Colonic mucosa (tissue), 4 donors: ENCODE measurements around the gene AGER. TPM values are rescaled to one million over a fixed set of nuclear protein-coding genes. Genes with fewer than 3 reads are reported as not detected.
"Not testable (repeated sequence)": the region's sequence is repeated elsewhere in the genome, so short reads cannot be mapped to it uniquely, and the experiment has no call there.

ENCODE experiments used
- DNase-seq: peaks from one replicate; pipeline ENCODE4 v3.0.0-alpha.2; 2020
- H3K27ac ChIP-seq: fragments of 200-600 bp; one replicate; pipeline ENCODE4 v1.8.0; 2021
- H3K27me3 ChIP-seq: fragments of 200-600 bp; one replicate; pipeline ENCODE4 v1.8.0; 2021
- H3K36me3 ChIP-seq: fragments of 200-600 bp; one replicate; pipeline ENCODE4 v1.8.0; 2021
- H3K4me1 ChIP-seq: fragments of 200-600 bp; one replicate; pipeline ENCODE4 v1.8.0; 2021; ENCODE audit warnings: mild to moderate bottlenecking
- H3K4me3 ChIP-seq: fragments of 200-600 bp; one replicate; pipeline ENCODE4 v1.8.0; 2021
- H3K9ac ChIP-seq, 2 donors: one replicate each; pipeline ENCODE4 v1.7.0; 2013; ENCODE audit warnings: control low read depth in 2 of 2, low read depth in 2 of 2, low read length in 2 of 2
- H3K9me3 ChIP-seq: fragments of 200-600 bp; one replicate; pipeline ENCODE4 v1.8.0; 2021
- intact Hi-C: fragments of 100-400 bp; cut with DNase I; formaldehyde crosslinking; loops from one replicate; pipeline ENCODE4 v1.14.1; 2022
- total RNA-seq, 2 donors: library from RNA; stranded (reverse); fragmentation: NEBNext Ultra II Directional in 1 of 2; extraction: Animal tissue kit (Norgen Biotek cat#: 25700) in 1 of 2; gene quantifications; one replicate each; pipeline ENCODE4 v1.2.1, GENCODE V29; 2021
- TF ChIP-seq, protein P1 (sequence below): fragments of 200-600 bp; IDR thresholded peaks from one replicate; pipeline ENCODE4 v1.8.0; 2022; ENCODE audit warnings: antibody characterized with exemption, mild to moderate bottlenecking
- donor health status: healthy.
- donor health status: DM: no; HTN: no; CAD: no.
- donor health status: DM: no; HTN: no; CAD: no.

The AGER gene
- total RNA-seq, 2 donors from 2014 or later, result 4.1 to 10.1 TPM

DNA sequence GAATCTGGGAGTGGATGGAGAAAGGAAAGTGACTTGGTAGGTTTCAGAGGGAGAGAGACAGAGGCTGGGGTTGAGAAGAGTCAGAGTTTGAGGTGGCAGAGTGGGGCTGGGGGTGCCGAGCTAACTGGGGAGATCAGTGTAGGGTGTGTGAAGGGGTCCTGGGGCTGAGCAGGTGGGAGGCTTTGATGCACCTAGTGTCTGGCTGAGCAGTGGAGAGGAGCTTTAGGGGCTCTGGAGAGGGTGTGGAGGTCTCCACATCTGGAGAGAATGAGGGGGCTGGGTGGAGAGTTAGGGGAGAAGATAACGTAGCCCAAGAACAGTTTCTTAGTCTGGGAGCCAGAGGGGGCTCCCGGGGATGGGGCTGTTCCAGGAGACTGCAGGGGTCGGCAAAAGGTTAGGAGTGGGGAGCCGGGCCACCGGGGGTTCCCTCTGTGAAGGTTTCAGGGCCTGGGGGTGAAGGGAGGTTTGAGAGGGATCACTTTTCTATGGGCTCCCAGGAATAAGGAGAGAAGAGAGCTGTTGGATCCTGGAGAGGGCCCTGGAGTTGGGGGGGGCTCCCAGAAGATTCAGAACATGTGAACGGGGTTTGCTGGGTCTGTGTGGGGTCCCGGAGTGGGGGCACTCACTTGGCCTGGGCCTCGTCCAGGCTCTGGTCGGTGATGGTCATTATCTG, 5.2 kb upstream of the AGER start:
- peak overlapping the region; percentile 84 to 91 for H3K9ac ChIP-seq
- H3K9me3 ChIP-seq, result no peaks in the 10 kb centered on the region
- H3K27me3 ChIP-seq, result no peaks in the 10 kb centered on the region
- DNase-seq, result no peak
- TF ChIP-seq, protein P1, sequence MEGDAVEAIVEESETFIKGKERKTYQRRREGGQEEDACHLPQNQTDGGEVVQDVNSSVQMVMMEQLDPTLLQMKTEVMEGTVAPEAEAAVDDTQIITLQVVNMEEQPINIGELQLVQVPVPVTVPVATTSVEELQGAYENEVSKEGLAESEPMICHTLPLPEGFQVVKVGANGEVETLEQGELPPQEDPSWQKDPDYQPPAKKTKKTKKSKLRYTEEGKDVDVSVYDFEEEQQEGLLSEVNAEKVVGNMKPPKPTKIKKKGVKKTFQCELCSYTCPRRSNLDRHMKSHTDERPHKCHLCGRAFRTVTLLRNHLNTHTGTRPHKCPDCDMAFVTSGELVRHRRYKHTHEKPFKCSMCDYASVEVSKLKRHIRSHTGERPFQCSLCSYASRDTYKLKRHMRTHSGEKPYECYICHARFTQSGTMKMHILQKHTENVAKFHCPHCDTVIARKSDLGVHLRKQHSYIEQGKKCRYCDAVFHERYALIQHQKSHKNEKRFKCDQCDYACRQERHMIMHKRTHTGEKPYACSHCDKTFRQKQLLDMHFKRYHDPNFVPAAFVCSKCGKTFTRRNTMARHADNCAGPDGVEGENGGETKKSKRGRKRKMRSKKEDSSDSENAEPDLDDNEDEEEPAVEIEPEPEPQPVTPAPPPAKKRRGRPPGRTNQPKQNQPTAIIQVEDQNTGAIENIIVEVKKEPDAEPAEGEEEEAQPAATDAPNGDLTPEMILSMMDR, result no peak
- intact Hi-C loops, result no loop called here
- H3K4me3 ChIP-seq, result peak overlapping the region; percentile 69
- H3K27ac ChIP-seq, result peak overlapping the region; percentile 87
- no peaks in the 10 kb centered on the region for H3K36me3 ChIP-seq
- H3K4me1 ChIP-seq, result no peaks in the 10 kb centered on the region

DNA sequence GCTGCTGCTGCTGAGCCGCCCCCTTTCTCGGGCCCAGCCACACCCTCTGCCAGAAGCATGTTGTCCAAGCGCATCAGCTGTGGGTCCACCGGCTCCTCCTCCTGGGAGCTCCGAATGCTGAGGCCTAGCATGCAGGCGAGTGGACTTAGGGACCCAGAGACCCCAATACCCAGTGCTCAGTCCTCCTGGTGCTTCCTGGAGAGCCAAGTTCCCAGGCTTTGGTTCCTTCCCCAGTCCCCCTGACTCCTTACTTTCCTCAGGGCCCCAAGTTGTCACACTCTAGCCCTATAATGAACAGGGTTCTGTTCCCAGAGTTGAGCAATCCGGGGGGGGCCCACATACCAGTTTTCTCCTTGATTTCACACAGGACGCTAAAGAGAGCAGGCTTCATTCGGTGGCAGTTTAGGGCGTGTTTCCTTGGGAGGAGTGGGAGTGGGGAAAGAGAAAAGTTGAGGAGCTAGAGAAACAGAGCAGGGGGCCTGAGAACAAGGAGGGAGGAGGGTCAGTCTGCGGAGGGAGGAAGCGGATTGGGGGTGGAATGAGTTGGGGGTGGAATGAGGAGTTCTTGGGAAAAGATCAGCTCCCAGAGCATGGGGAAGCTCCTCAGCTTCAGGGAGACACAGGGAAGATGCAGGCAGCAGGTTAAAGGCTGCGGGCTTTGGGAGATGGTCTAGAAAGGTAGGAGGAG, 4.5 kb upstream of the AGER start:
- TF ChIP-seq, protein P1, result no peak

DNA sequence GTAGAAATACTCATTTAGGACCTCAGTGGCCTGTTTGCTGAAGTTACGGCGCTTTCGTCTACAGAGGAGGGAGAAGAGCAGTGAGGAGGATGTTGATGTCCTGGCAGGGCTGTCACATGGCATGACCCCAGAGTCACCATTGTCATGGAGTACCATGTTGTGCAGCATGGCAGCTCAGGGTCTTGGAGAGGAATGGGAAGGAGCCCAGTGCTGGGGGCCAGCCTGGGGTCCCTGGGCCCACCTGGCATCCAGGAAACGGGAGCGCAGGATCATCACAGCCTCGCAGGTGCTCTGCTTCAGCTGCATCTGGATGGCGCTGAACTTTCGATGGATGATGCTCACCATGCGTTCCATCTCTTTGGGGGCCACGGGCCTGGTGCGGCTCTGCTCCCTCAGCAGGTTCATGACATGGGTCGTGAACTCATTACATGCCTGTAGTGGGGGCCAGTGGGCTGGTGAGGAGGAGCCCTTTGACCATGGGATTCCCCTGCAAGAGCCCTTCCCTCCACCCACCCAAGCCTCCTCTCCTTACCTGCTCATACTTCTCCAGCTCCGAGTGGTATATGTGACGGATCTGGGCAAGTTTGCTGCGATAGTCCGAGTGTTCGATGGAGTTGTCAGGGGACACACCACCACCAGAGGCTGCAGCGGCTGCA, 3.8 kb upstream of the AGER start:
- H3K4me1 ChIP-seq, H3K27me3 ChIP-seq, intact Hi-C loops, H3K9me3 ChIP-seq, H3K36me3 ChIP-seq, H3K4me3 ChIP-seq, DNase-seq: not testable (repeated sequence)
- Histone ChIP-seq H3K27ac (peak overlapping the region; percentile 87), H3K9ac (peak overlapping the region in 1 of 2 donors; percentile 91)

More for the DNA sequence above, 4.5 kb upstream of the AGER start:
- DNase-seq, result no peak
- peak overlapping the region; percentile 84 to 91 for H3K9ac ChIP-seq
- no peaks in the 10 kb centered on the region for H3K27me3 ChIP-seq
- intact Hi-C loops, result no loop called here
- H3K9me3 ChIP-seq, result no peaks in the 10 kb centered on the region
- peak overlapping the region; percentile 69 for H3K4me3 ChIP-seq
- peak overlapping the region; percentile 87 for H3K27ac ChIP-seq
- no peaks in the 10 kb centered on the region for H3K36me3 ChIP-seq
- no peaks in the 10 kb centered on the region for H3K4me1 ChIP-seq

DNA sequence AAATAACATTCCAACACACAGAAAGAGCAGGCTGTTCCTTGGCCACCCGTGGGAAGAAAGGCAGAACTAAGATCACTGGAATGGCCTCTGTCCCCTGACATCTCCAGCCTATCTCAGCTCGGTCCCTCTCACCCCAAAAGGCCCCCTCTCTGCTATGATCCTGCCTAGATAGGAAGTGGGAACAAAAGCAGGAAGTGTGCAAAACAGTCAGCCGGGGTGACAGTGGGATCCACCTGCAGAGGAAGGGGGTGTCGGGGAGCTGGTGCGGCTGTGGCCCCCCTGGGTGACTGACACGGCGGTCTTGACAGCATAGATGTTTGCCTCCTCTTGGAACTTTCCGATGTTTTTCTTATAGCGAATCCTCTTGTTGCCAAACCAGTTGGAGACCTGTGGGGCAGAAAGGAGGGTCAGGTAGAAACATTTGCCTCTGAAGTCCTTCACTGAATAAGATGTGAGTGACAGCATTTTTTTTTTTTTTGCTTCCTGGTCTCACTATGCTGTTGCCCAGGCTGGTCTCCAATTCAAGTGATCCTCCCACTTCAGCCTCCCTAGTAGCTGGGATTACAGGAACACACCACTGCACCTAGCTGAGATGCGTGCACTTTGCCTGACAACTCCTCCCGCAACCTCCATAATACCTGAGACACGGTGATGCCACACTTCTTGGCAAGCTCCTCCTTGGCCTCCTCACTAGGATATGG, 3.1 kb upstream of the AGER start:
- H3K27me3 ChIP-seq, result no peaks in the 10 kb centered on the region
- no peak overlapping the region for H3K4me3 ChIP-seq
- H3K36me3 ChIP-seq, result no peaks in the 10 kb centered on the region
- peak overlapping the region; percentile 22 for H3K27ac ChIP-seq
- H3K4me1 ChIP-seq, result no peaks in the 10 kb centered on the region
- H3K9ac ChIP-seq, result no peak overlapping the region
- DNase-seq, result no peak
- no peaks in the 10 kb centered on the region for H3K9me3 ChIP-seq
- TF ChIP-seq, protein P1, result no peak
- intact Hi-C loops, result no loop called here

DNA sequence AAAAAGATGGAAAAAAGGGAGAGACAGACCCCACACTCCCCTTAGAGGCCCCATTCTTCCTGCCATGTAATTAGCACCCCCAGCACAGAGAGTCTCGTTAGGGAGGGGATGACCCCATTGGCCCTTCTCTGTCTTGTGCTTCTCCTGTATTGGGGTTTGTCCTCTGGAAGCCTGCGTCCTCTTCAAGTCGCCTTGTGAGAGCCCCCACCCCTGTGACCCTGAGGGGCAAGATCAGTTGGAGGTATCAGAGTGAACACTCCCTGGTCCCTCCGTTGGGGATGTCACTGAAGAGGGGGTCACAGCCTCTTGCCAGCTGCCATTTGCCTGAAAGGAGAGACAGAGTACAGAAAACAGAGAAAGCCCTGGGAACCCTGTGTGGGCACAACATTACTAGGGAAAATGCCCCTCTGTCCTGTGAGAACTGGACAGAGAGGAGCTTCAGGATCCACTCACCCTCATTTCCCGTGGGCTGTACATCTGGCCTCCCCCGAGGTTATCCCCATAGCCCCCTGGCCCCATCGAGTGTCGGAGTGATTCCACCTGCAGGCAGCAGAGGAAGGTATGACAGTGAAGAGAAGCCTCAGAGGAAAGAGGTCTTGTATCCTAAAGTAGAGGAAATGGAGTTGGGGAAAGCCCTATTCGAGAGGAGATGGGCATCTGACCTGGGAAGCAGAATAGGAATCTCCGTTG, 2.2 kb upstream of the AGER start:
- H3K36me3 ChIP-seq, H3K9me3 ChIP-seq, H3K4me3 ChIP-seq, H3K27me3 ChIP-seq, H3K4me1 ChIP-seq, DNase-seq, intact Hi-C loops: not testable (repeated sequence)
- peak overlapping the region in 1 of 2 donors; percentile 12 for H3K9ac ChIP-seq
- H3K27ac ChIP-seq, result peak overlapping the region; percentile 22

DNA sequence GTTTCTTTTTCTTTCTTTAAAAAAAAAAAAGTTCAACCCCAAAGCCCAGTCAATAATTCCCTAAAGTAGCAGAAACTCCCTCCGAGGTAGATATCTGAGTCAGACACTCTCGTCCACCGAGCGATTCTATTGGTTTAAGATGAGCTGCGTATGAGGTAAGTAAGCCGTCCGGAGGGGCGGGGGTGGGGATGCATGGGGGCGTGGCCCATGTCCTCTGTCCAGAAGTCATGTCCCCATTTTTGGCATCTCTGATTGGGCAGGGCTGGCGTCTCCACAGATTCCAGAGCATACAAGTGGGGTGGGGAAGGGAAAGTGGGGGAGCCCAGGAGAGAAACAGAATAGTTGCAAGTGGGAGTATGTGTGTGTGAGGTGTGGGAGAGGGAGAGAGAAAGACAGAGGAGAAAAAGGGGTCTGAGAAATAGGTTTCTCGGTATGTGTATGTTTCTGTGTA, 1.7 kb upstream of the AGER start:
- H3K36me3 ChIP-seq, H3K27me3 ChIP-seq, H3K27ac ChIP-seq, H3K9ac ChIP-seq, intact Hi-C loops, H3K4me1 ChIP-seq, H3K9me3 ChIP-seq, H3K4me3 ChIP-seq: not testable (repeated sequence)
- DNase-seq, result peak; percentile 68
